A549 treated with AZD2906 at 1 μM for 4 hours (cell line): ENCODE results near the gene AMY1C. TPM values are rescaled to one million over a fixed set of nuclear protein-coding genes. Genes with fewer than 3 reads are reported as not detected.

Source experiments
- total RNA-seq: library from RNA; stranded (reverse); fragments of 200-300 nt; extraction: Qiagen RNA extraction; gene quantifications from 5 replicates; pipeline ENCODE4 v1.2.3, GENCODE V29; 2022

The AMY1C gene
- not detected in 5 replicates for total RNA-seq

GRCh38 chr1:103749598-103749997 is at the start of gene AMY1C:
Gene AMY1C, plus strand, starts transcription at chr1:103749898. Its CDS starts 572 bp downstream, at chr1:103750470.

Other genes starting within 250 kb of the AMY1C start
- gene RNPC3, start 224.2 kb upstream of the AMY1C start, total RNA-seq, result 4.9 to 7.1 TPM (median 5.5 TPM) in 5 replicates
- gene AMY2B, start 178.3 kb upstream of the AMY1C start, total RNA-seq, result 0.39 to 0.64 TPM (median 0.47 TPM) in 5 replicates
- gene AMY2A, start 132.5 kb upstream of the AMY1C start, total RNA-seq, result not detected in 5 replicates
- gene AMY1A, start 94.1 kb upstream of the AMY1C start, total RNA-seq, result not detected in 5 replicates
- not detected in 5 replicates for gene AMY1B, start 53.7 kb upstream of the AMY1C start, total RNA-seq